A549 (cell line): Measurements from ENCODE around the gene SUPT4H1. TPM values are rescaled to one million over a fixed set of nuclear protein-coding genes. Genes with fewer than 3 reads are reported as not detected.

ENCODE experiments used
- ATAC-seq, 2 experiments: fragments of 200-7000 bp in 1 of 2; fragments of >200 bp in 1 of 2; cut with Nextera tagmentation in 1 of 2; cut with Tn5 transposase in 1 of 2; 3 replicates each; pipeline versions ENCODE4 v1.8.0 to v1.9.1; 2018 to 2020; ENCODE audit warnings: mild to moderate bottlenecking in 1 of 2, moderate library complexity in 1 of 2
- CTCF ChIA-PET: fragments of 300-600 bp; sonication (Branson Sonifier 250); formaldehyde crosslinking; extraction: SDS; loops from one replicate; lab custom pipeline; 2021; ENCODE audit warnings: antibody characterized with exemption, inconsistent platforms; lab: Yijun Ruan, JAX
- POLR2A ChIA-PET: fragments of 350-600 bp; formaldehyde crosslinking; extraction: SDS; loops from one replicate; lab custom pipeline; 2021; ENCODE audit warnings: antibody characterized with exemption, inconsistent platforms; lab: Yijun Ruan, JAX
- DNase-seq, 2 experiments: peaks; one replicate each; pipeline versions ENCODE4 v3.0.0 to v3.0.0-alpha.2; 2011 to 2016; ENCODE audit warnings: low read depth in 1 of 2, low spot score in 1 of 2
- FAIRE-seq: peaks from 2 replicates; lab custom pipeline; 2011; peaks lifted over from hg19 to GRCh38; lab: Jason Lieb, UNC
- H3K27ac ChIP-seq, 2 experiments: fragments of >200 bp; sonication (Bioruptor Twin); formaldehyde crosslinking; 3 replicates each; pipeline ENCODE4 v1.5.1; 2016 to 2017
- H3K4me1 ChIP-seq: fragments of >200 bp; sonication (Bioruptor Twin); formaldehyde crosslinking; 3 replicates; pipeline ENCODE4 v1.6.1; 2016
- H3K4me2 ChIP-seq: fragments of >200 bp; sonication (Bioruptor Twin); formaldehyde crosslinking; 3 replicates; pipeline ENCODE4 v1.6.1; 2016
- H3K4me3 ChIP-seq: fragments of >200 bp; sonication (Bioruptor Twin); formaldehyde crosslinking; 3 replicates; pipeline ENCODE4 v1.5.1; 2016
- H3K9me3 ChIP-seq: fragments of >200 bp; sonication (Bioruptor Twin); formaldehyde crosslinking; 3 replicates; pipeline ENCODE4 v1.6.1; 2016
- BHLHE40 ChIP-seq: IDR thresholded peaks from 2 replicates; pipeline ENCODE4 v1.6.1; 2012; ENCODE audit warnings: low read depth, low read length, inconsistent platforms
- CBX8 ChIP-seq: fragments of 200-600 bp; sonication (generic); IDR thresholded peaks from 2 replicates; pipeline ENCODE4 v1.6.1; 2016
- CHD4 ChIP-seq: fragments of 200-600 bp; sonication (generic); IDR thresholded peaks from 2 replicates; pipeline ENCODE4 v1.6.1; 2016; ENCODE audit warnings: antibody characterized with exemption, mild to moderate bottlenecking, borderline replicate concordance
- EHF ChIP-seq: fragments of 250-450 bp; sonication (Bioruptor Pico); IDR thresholded peaks from 2 replicates; pipeline ENCODE4 v1.5.0; 2020; ENCODE audit warnings: mild to moderate bottlenecking
- EHMT2 ChIP-seq: fragments of 200-600 bp; sonication (generic); IDR thresholded peaks from 2 replicates; pipeline ENCODE4 v1.6.1; 2016; ENCODE audit warnings: antibody characterized with exemption, low read depth, mild to moderate bottlenecking, moderate library complexity
- FOSB ChIP-seq: fragments of 250-450 bp; sonication (Bioruptor Pico); IDR thresholded peaks from 2 replicates; pipeline ENCODE4 v1.5.0; 2020; ENCODE audit warnings: mild to moderate bottlenecking, moderate library complexity
- GATA3 ChIP-seq: IDR thresholded peaks from 2 replicates; pipeline ENCODE4 v1.6.1; 2012; ENCODE audit warnings: borderline replicate concordance
- HDAC2 ChIP-seq: fragments of 200-600 bp; sonication (generic); IDR thresholded peaks from 2 replicates; pipeline ENCODE4 v1.6.1; 2016
- HOXB13 ChIP-seq: fragments of 250-450 bp; sonication (Bioruptor Pico); IDR thresholded peaks from 2 replicates; pipeline ENCODE4 v1.5.0; 2020; ENCODE audit warnings: low read depth, mild to moderate bottlenecking, moderate library complexity
- JUN ChIP-seq, 2 experiments: fragments of >200 bp; sonication (Bioruptor Twin); formaldehyde crosslinking; IDR thresholded peaks; 2 replicates in 1 of 2; 3 replicates in 1 of 2; pipeline ENCODE4 v1.6.1; 2016 to 2017
- KDM1A ChIP-seq: fragments of 200-600 bp; sonication (generic); IDR thresholded peaks from 2 replicates; pipeline ENCODE4 v1.6.1; 2016; ENCODE audit warnings: low read depth, mild to moderate bottlenecking
- RAD21 ChIP-seq, 2 experiments: fragments of >200 bp in 1 of 2; sonication (Bioruptor Twin) in 1 of 2; formaldehyde crosslinking in 1 of 2; IDR thresholded peaks in 1 of 2; conservative IDR thresholded peaks in 1 of 2; 2 replicates in 1 of 2; 3 replicates in 1 of 2; pipeline ENCODE4 v1.6.1; 2012 to 2018; ENCODE audit warnings: inconsistent platforms in 1 of 2
- RARB ChIP-seq: fragments of 250-450 bp; sonication (Bioruptor Pico); IDR thresholded peaks from 2 replicates; pipeline ENCODE4 v1.8.0; 2021; ENCODE audit warnings: mild to moderate bottlenecking, moderate library complexity
- SMC3 ChIP-seq: fragments of >200 bp; sonication (Bioruptor Twin); formaldehyde crosslinking; IDR thresholded peaks from 3 replicates; pipeline ENCODE4 v1.6.1; 2018; ENCODE audit warnings: inconsistent platforms
- TP53 ChIP-seq: fragments of 250-450 bp; sonication (Bioruptor Pico); IDR thresholded peaks from 2 replicates; pipeline ENCODE4 v1.5.0; 2021; ENCODE audit warnings: mild to moderate bottlenecking, moderate library complexity
- WGBS: methylation state at CpG from one replicate; pipeline ENCODE4 v1.1.6; 2017; ENCODE audit errors: missing lambda C conversion rate; 5-methylcytosine and 5-hydroxymethylcytosine counted together
- polyA plus RNA-seq, 4 experiments: library from polyadenylated mRNA; depleted of rRNA in 3 of 4; stranded (reverse); fragments of >200 nt; fragmentation: RNase III in 1 of 4; extraction: RNeasy Plus Mini Kit Qiagen cat#74134 plus additional on column Dnase treatment in 1 of 4; gene quantifications; 2 replicates in 3 of 4; 3 replicates in 1 of 4; pipeline ENCODE4 v1.2.3, GENCODE V29; 2011 to 2017
- TF ChIP-seq, protein P1 (sequence below): fragments of 250-450 bp; sonication (Bioruptor Pico); IDR thresholded peaks from 2 replicates; pipeline ENCODE4 v1.5.0; 2020; ENCODE audit warnings: low read depth, mild to moderate bottlenecking, moderate library complexity
- TF ChIP-seq, protein P2 (sequence below): fragments of 200-600 bp; sonication (generic); IDR thresholded peaks from 2 replicates; pipeline ENCODE4 v1.6.1; 2016; ENCODE audit warnings: antibody characterized with exemption, mild to moderate bottlenecking, moderate library complexity
- TF ChIP-seq, protein P3 (sequence below): fragments of >200 bp; sonication (Bioruptor Twin); formaldehyde crosslinking; IDR thresholded peaks from 3 replicates; pipeline ENCODE4 v1.5.1; 2016
- TF ChIP-seq, protein P4 (sequence below): IDR thresholded peaks from 2 replicates; pipeline ENCODE4 v1.6.1; 2012
- TF ChIP-seq, protein P5 (sequence below): IDR thresholded peaks from 2 replicates; pipeline ENCODE4 v1.6.1; 2012; ENCODE audit warnings: low read depth, borderline replicate concordance

Gene SUPT4H1
- polyA plus RNA-seq, 2 of the 4 experiments (the other 2 are of a cell fraction): 123 to 241 TPM

DNA sequence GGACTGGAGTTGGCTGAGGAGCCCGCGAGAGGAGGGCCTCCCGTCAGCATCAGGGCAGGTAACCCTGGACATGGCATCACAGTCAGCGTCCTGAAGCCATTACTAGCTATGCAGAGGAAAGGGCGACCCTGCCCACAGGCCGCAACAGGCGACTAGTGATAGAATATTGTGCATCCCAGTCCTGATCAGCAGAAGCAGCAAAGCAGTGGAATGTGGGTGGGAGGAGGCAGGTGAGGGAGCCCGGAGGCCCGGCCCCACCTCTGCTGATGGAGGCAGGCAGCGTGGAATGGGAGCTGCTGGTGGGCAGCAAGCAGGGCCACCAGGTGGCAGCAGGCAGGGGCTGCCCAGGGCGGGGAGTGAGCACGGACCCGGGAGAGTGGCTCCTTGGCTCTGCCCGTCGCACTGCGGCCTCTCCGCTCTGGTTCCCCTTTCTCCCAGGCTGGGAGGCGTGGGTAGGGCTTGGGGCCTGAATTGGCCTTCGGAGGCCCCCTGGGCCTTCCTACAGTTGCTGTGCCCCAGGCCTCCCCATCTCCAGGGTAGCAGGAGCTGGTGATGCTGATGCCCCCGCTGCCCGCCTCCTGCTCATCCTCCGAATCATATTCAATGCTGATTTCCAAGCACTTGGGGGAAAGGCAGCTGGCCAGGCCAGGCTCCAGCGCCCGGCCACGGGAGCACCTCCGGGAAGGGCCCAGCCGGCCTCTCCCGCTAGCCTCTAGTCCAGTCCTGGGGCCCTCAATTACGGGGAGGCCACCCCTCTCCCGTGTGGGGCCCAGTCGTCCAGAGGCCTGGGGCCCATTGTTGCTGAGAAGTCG, 43.6 kb downstream of the SUPT4H1 start:
- Histone ChIP-seq H3K4me2 (no peak overlapping the region), H3K9me3 (no peaks in the 10 kb centered on the region), H3K4me1 (no peaks in the 10 kb centered on the region), H3K4me3 (no peak overlapping the region), H3K27ac (no peak overlapping the region)
- DNase-seq (peak; percentile 35 to 46), ATAC-seq (peak; percentile 36 to 83; a peak in 4 of 6 replicates), FAIRE-seq (no peak)
- WGBS: 57% methylated on average over 31 of the region's 32 CpGs
- ChIA-PET CTCF (interaction anchor here (0.9 to 19.5 kb wide), 13 partner anchors 9 to 141 kb away, joined by 3 to 315 read pairs (median 5); partner anchors contain the start of genes RNF43 and SUPT4H1), POLR2A (interaction anchor here (1.0 kb wide), 1 partner anchor 44 kb away, joined by 4 read pairs; the partner anchor contains the start of gene SUPT4H1)
- TF ChIP-seq JUN (IDR thresholded peaks at IDR 0.05) (no peak), EHMT2 (no peak), GATA3 (no peak), HDAC2 (no peak), RAD21 (conservative IDR thresholded peaks at IDR 0.05 in 1 of 2, IDR thresholded peaks at IDR 0.05 in 1 of 2) (peak; percentile 32 to 33; a peak in 2 of 5 replicates), KDM1A (no peak), CBX8 (no peak), EHF (CRISPR knock-in tag) (no peak), SMC3 (peak; percentile 51; the same call in 2 of the 3 replicates), CHD4 (no peak)
- TF ChIP-seq, protein P1, sequence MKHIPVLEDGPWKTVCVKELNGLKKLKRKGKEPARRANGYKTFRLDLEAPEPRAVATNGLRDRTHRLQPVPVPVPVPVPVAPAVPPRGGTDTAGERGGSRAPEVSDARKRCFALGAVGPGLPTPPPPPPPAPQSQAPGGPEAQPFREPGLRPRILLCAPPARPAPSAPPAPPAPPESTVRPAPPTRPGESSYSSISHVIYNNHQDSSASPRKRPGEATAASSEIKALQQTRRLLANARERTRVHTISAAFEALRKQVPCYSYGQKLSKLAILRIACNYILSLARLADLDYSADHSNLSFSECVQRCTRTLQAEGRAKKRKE (CRISPR knock-in tag): no peak
- TF ChIP-seq, protein P2, sequence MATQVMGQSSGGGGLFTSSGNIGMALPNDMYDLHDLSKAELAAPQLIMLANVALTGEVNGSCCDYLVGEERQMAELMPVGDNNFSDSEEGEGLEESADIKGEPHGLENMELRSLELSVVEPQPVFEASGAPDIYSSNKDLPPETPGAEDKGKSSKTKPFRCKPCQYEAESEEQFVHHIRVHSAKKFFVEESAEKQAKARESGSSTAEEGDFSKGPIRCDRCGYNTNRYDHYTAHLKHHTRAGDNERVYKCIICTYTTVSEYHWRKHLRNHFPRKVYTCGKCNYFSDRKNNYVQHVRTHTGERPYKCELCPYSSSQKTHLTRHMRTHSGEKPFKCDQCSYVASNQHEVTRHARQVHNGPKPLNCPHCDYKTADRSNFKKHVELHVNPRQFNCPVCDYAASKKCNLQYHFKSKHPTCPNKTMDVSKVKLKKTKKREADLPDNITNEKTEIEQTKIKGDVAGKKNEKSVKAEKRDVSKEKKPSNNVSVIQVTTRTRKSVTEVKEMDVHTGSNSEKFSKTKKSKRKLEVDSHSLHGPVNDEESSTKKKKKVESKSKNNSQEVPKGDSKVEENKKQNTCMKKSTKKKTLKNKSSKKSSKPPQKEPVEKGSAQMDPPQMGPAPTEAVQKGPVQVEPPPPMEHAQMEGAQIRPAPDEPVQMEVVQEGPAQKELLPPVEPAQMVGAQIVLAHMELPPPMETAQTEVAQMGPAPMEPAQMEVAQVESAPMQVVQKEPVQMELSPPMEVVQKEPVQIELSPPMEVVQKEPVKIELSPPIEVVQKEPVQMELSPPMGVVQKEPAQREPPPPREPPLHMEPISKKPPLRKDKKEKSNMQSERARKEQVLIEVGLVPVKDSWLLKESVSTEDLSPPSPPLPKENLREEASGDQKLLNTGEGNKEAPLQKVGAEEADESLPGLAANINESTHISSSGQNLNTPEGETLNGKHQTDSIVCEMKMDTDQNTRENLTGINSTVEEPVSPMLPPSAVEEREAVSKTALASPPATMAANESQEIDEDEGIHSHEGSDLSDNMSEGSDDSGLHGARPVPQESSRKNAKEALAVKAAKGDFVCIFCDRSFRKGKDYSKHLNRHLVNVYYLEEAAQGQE: no peak
- TF ChIP-seq, protein P3, sequence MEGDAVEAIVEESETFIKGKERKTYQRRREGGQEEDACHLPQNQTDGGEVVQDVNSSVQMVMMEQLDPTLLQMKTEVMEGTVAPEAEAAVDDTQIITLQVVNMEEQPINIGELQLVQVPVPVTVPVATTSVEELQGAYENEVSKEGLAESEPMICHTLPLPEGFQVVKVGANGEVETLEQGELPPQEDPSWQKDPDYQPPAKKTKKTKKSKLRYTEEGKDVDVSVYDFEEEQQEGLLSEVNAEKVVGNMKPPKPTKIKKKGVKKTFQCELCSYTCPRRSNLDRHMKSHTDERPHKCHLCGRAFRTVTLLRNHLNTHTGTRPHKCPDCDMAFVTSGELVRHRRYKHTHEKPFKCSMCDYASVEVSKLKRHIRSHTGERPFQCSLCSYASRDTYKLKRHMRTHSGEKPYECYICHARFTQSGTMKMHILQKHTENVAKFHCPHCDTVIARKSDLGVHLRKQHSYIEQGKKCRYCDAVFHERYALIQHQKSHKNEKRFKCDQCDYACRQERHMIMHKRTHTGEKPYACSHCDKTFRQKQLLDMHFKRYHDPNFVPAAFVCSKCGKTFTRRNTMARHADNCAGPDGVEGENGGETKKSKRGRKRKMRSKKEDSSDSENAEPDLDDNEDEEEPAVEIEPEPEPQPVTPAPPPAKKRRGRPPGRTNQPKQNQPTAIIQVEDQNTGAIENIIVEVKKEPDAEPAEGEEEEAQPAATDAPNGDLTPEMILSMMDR: peak; percentile 39

DNA sequence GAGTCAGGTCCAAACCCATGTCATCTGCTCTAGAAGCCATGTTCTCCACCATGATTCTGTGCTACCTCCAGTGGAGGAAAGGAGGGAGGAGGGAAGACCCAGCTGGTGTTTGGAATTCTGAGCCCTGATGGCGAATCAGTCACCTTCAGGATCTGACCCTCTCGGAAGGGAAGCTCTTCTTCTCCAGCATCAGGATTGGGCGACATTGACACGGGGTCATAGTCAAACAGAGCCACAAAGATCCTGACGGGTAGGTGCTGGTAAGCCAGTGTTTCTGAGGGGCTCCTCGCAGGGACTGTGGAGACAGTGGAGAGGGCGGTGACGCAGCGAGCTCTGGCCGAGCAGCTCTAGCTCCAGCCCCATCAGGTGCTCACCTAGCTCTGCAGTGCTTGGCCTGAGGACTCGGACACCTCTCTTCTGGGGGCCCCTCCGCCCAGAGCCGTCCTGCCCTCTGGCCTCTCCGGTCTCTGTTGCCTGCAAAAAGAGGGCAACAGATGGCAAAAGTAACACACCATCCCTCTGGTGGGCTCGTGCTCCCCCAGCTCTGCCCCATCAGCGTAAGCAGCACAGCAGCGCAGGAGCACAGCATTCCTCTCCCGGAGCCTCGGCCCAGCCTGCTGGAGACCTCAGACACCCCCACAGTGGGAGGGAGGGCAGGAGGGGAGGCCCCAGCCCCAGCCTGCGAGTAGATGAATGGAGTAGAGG, 44.4 kb downstream of the SUPT4H1 start:
- DNase-seq (no peak), FAIRE-seq (no peak), ATAC-seq (no peak)
- Histone ChIP-seq H3K9me3 (no peaks in the 10 kb centered on the region), H3K4me1 (no peaks in the 10 kb centered on the region), H3K4me3 (no peak overlapping the region), H3K4me2 (no peak overlapping the region), H3K27ac (no peak overlapping the region)
- POLR2A ChIA-PET: interaction anchor here (1.0 kb wide), 1 partner anchor 45 kb away, joined by 4 read pairs; the partner anchor contains the start of gene SUPT4H1
- CTCF ChIA-PET: interaction anchor here (1.0 to 19.5 kb wide), 12 partner anchors 10 to 142 kb away, joined by 3 to 315 read pairs (median 6); partner anchors contain the start of gene RNF43
- WGBS: 57% methylated on average over 20 of the region's 20 CpGs
- TF ChIP-seq FOSB (CRISPR knock-in tag) (no peak), BHLHE40 (no peak), TP53 (no peak), HOXB13 (CRISPR knock-in tag) (no peak), RARB (CRISPR knock-in tag) (no peak), SMC3 (no peak)
- TF ChIP-seq, protein P3: no peak
- TF ChIP-seq, protein P4, sequence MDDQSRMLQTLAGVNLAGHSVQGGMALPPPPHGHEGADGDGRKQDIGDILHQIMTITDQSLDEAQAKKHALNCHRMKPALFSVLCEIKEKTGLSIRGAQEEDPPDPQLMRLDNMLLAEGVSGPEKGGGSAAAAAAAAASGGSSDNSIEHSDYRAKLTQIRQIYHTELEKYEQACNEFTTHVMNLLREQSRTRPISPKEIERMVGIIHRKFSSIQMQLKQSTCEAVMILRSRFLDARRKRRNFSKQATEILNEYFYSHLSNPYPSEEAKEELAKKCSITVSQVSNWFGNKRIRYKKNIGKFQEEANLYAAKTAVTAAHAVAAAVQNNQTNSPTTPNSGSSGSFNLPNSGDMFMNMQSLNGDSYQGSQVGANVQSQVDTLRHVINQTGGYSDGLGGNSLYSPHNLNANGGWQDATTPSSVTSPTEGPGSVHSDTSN: no peak
- TF ChIP-seq, protein P5, sequence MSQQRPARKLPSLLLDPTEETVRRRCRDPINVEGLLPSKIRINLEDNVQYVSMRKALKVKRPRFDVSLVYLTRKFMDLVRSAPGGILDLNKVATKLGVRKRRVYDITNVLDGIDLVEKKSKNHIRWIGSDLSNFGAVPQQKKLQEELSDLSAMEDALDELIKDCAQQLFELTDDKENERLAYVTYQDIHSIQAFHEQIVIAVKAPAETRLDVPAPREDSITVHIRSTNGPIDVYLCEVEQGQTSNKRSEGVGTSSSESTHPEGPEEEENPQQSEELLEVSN: no peak
